Mesendoderm (in vitro differentiated cells): Measurements from ENCODE around the gene FAM90A1.
"Not testable (repeated sequence)": the region's sequence is repeated elsewhere in the genome, so short reads cannot be mapped to it uniquely, and the experiment has no call there.

Experiments used
- DNase-seq: peaks from one replicate; pipeline ENCODE4 v3.0.0; 2013
- H2AK5ac ChIP-seq: 2 replicates; pipeline ENCODE4 v1.6.1; 2013; ENCODE audit warnings: low read length, inconsistent platforms
- H2BK120ac ChIP-seq: 2 replicates; pipeline ENCODE4 v1.6.1; 2013; ENCODE audit warnings: low read depth, mild to moderate bottlenecking, low read length, moderate library complexity, mixed read lengths
- H2BK15ac ChIP-seq: replicated peaks from 2 replicates; pipeline ENCODE4 v1.6.1; 2013; ENCODE audit warnings: low read depth, mild to moderate bottlenecking, moderate library complexity
- H2BK5ac ChIP-seq: 2 replicates; pipeline ENCODE4 v1.6.1; 2013; ENCODE audit warnings: low read length, inconsistent platforms
- H3K18ac ChIP-seq: 2 replicates; pipeline ENCODE4 v1.6.1; 2013; ENCODE audit warnings: mild to moderate bottlenecking, low read length, mixed read lengths
- H3K23ac ChIP-seq: one replicate; pipeline ENCODE4 v1.6.1; 2013; ENCODE audit warnings: low read length
- H3K27ac ChIP-seq: 2 replicates; pipeline ENCODE4 v1.5.1; 2013; ENCODE audit warnings: low read depth, mild to moderate bottlenecking, inconsistent platforms, low read length, moderate library complexity
- H3K27me3 ChIP-seq: 2 replicates; pipeline ENCODE4 v1.6.1; 2013; ENCODE audit warnings: low read length, control low read depth, mild to moderate bottlenecking, inconsistent platforms; ENCODE audit not compliant: insufficient read depth, poor library complexity
- H3K36me3 ChIP-seq: 2 replicates; pipeline ENCODE4 v1.6.1; 2013; ENCODE audit warnings: low read length, inconsistent platforms; ENCODE audit not compliant: control insufficient read depth, insufficient read depth
- H3K4ac ChIP-seq: one replicate; pipeline ENCODE4 v1.6.1; 2013; ENCODE audit warnings: low read depth, mild to moderate bottlenecking, low read length, moderate library complexity
- H3K4me1 ChIP-seq: 2 replicates; pipeline ENCODE4 v1.6.1; 2013; ENCODE audit warnings: low read depth, low read length, inconsistent platforms; ENCODE audit not compliant: control insufficient read depth
- H3K4me2 ChIP-seq: 2 replicates; pipeline ENCODE4 v1.6.1; 2013; ENCODE audit warnings: low read length
- H3K4me3 ChIP-seq: 2 replicates; pipeline ENCODE4 v1.5.1; 2013; ENCODE audit warnings: mild to moderate bottlenecking, low read length
- H3K56ac ChIP-seq: one replicate; pipeline ENCODE4 v1.6.1; 2013; ENCODE audit warnings: low read length
- H3K79me1 ChIP-seq: 2 replicates; pipeline ENCODE4 v1.6.1; 2013; ENCODE audit warnings: low read length, inconsistent platforms
- H3K79me2 ChIP-seq: 2 replicates; pipeline ENCODE4 v1.6.1; 2013; ENCODE audit warnings: mild to moderate bottlenecking, low read length; ENCODE audit not compliant: control insufficient read depth, insufficient read depth
- H3K9ac ChIP-seq: 2 replicates; pipeline ENCODE4 v1.6.1; 2013; ENCODE audit warnings: low read length, inconsistent platforms
- H4K5ac ChIP-seq: one replicate; pipeline ENCODE4 v1.6.1; 2013; ENCODE audit warnings: low read length
- H4K8ac ChIP-seq: one replicate; pipeline ENCODE4 v1.6.1; 2013; ENCODE audit warnings: low read depth, mild to moderate bottlenecking, control low read depth, low read length, moderate library complexity
- WGBS: extraction: QIAGEN DNeasy Blood & Tissue Kit; methylation state at CpG from one replicate; pipeline ENCODE4 v1.1.7; 2013; ENCODE audit warnings: low lambda C conversion rate, missing lambda C conversion rate; ENCODE audit not compliant: insufficient coverage; ENCODE audit errors: extremely low coverage; 5-methylcytosine and 5-hydroxymethylcytosine counted together

The FAM90A1 gene

GRCh38 chr12:8172911-8173310 is 54.5 kb downstream of the FAM90A1 start:
- not testable (repeated sequence) for H3K27me3 ChIP-seq, H3K9ac ChIP-seq, DNase-seq, H3K23ac ChIP-seq, H4K8ac ChIP-seq, H3K56ac ChIP-seq, H2BK15ac ChIP-seq, H3K79me2 ChIP-seq, H3K4me2 ChIP-seq, H3K4ac ChIP-seq, H3K4me1 ChIP-seq, H2AK5ac ChIP-seq, H2BK5ac ChIP-seq, H3K79me1 ChIP-seq, H3K36me3 ChIP-seq, H2BK120ac ChIP-seq, H3K27ac ChIP-seq, H3K18ac ChIP-seq, H4K5ac ChIP-seq, H3K4me3 ChIP-seq
- WGBS, result no CpG with 5 or more reads among the region's 2 CpGs
